ENCODE results near the gene MLLT10. TPM values are rescaled to one million over a fixed set of nuclear protein-coding genes. Genes with fewer than 3 reads are reported as not detected.
A peak's percentile ranks its signal among the peaks of the same experiment; 100 is the strongest.

The MLLT10 gene
- total RNA-seq, 2 experiments from 2014 or later = 44.1 to 47.2 TPM

- ChIA-PET CTCF (interaction anchor here (0.6 to 1.5 kb wide), 2 partner anchors 11 to 27 kb away, joined by 4 read pairs; no protein-coding TSS in a partner anchor), POLR2A (no interaction called here)
- H3K36me3 Mint-ChIP-seq (ENCODE audit: low read depth) = peaks cover 11% of the 10 kb centered on the region
- DNase-seq = no peak
- no peak overlapping the region for H3K4me3 Mint-ChIP-seq
- no peaks in the 10 kb centered on the region for H3K9me3 Mint-ChIP-seq
- peaks cover 51% of the 10 kb centered on the region for H3K4me1 Mint-ChIP-seq
- H3K27me3 Mint-ChIP-seq = peaks cover 55% of the 10 kb centered on the region
- no peak overlapping the region for H3K27ac Mint-ChIP-seq
Observed at GRCh38 chr10:21522631-21523406, 11.2 kb upstream of the MLLT10 start.

- CTCF ChIA-PET = interaction anchor here (0.6 kb wide), 1 partner anchor 28 kb away, joined by 4 read pairs; no protein-coding TSS in a partner anchor
- peaks cover 9% of the 10 kb centered on the region for H3K36me3 Mint-ChIP-seq (ENCODE audit: low read depth)
- peaks cover 55% of the 10 kb centered on the region for H3K27me3 Mint-ChIP-seq
- POLR2A ChIA-PET = no interaction called here
- no peaks in the 10 kb centered on the region for H3K9me3 Mint-ChIP-seq
- no peak overlapping the region for H3K4me3 Mint-ChIP-seq
- H3K27ac Mint-ChIP-seq = no peak overlapping the region
- DNase-seq = no peak
- H3K4me1 Mint-ChIP-seq = peaks cover 43% of the 10 kb centered on the region
Observed at GRCh38 chr10:21523557-21524008, 10.4 kb upstream of the MLLT10 start.

GRCh38 chr10:21524131-21524525 lies 9.9 kb upstream of the MLLT10 start:
- H3K4me3 Mint-ChIP-seq = no peak overlapping the region
- H3K27ac Mint-ChIP-seq = no peak overlapping the region
- peaks cover 37% of the 10 kb centered on the region for H3K4me1 Mint-ChIP-seq
- ChIA-PET CTCF (no interaction called here), POLR2A (no interaction called here)
- H3K27me3 Mint-ChIP-seq = peaks cover 56% of the 10 kb centered on the region
- no peaks in the 10 kb centered on the region for H3K9me3 Mint-ChIP-seq
- H3K36me3 Mint-ChIP-seq (ENCODE audit: low read depth) = peaks cover 12% of the 10 kb centered on the region
- no peak for DNase-seq

GRCh38 chr10:21524526-21525366 lies 9.3 kb upstream of the MLLT10 start:
- Mint-ChIP-seq H3K36me3 (ENCODE audit: low read depth) (peaks cover 12% of the 10 kb centered on the region), H3K4me1 (peaks cover 31% of the 10 kb centered on the region), H3K27ac (peak overlapping the region; percentile 100), H3K9me3 (no peaks in the 10 kb centered on the region), H3K4me3 (peak overlapping the region; percentile 95), H3K27me3 (peaks cover 55% of the 10 kb centered on the region)
- DNase-seq = no peak
- ChIA-PET CTCF (interaction anchor here (1.0 kb wide), 1 partner anchor 27 kb away, joined by 3 read pairs; no protein-coding TSS in a partner anchor), POLR2A (no interaction called here)

GRCh38 chr10:21525367-21526187 lies 8.5 kb upstream of the MLLT10 start, which contains the start of gene SKIDA1:
Gene SKIDA1 (minus strand): TSS chr10:21525682. CDS start chr10:21517822, 7,860 bp downstream.
- H3K4me1 Mint-ChIP-seq = peaks cover 25% of the 10 kb centered on the region
- POLR2A ChIA-PET = no interaction called here
- peak within 1 kb of the TSS; percentile 100 for H3K27ac Mint-ChIP-seq
- CTCF ChIA-PET = interaction anchor here (1.0 kb wide), 1 partner anchor 28 kb away, joined by 3 read pairs; no protein-coding TSS in a partner anchor
- peaks cover 49% of the 10 kb centered on the region for H3K27me3 Mint-ChIP-seq
- peak; percentile 61 for DNase-seq
- peaks cover 12% of the 10 kb centered on the region for H3K36me3 Mint-ChIP-seq (ENCODE audit: low read depth)
- H3K9me3 Mint-ChIP-seq = no peaks in the 10 kb centered on the region
- H3K4me3 Mint-ChIP-seq = peak within 1 kb of the TSS; percentile 95

GRCh38 chr10:21526188-21526859 lies 7.7 kb upstream of the MLLT10 start:
- Mint-ChIP-seq H3K4me3 (peak overlapping the region; percentile 81), H3K27me3 (peaks cover 43% of the 10 kb centered on the region), H3K27ac (peak overlapping the region; percentile 95), H3K4me1 (peaks cover 20% of the 10 kb centered on the region), H3K36me3 (ENCODE audit: low read depth) (peaks cover 12% of the 10 kb centered on the region), H3K9me3 (no peaks in the 10 kb centered on the region)
- peak; percentile 50 for DNase-seq
- POLR2A ChIA-PET = interaction anchor here (0.7 kb wide), 1 partner anchor 478 kb away, joined by 4 read pairs; no protein-coding TSS in a partner anchor
- CTCF ChIA-PET = interaction anchor here (1.0 kb wide), 1 partner anchor 29 kb away, joined by 3 read pairs; no protein-coding TSS in a partner anchor

- H3K27me3 Mint-ChIP-seq = peaks cover 39% of the 10 kb centered on the region
- peak; percentile 20 for DNase-seq
- H3K9me3 Mint-ChIP-seq = no peaks in the 10 kb centered on the region
- H3K27ac Mint-ChIP-seq = peak overlapping the region; percentile 95
- peaks cover 20% of the 10 kb centered on the region for H3K4me1 Mint-ChIP-seq
- CTCF ChIA-PET = interaction anchor here (1.3 kb wide), 1 partner anchor 30 kb away, joined by 5 read pairs; no protein-coding TSS in a partner anchor
- H3K4me3 Mint-ChIP-seq = peak overlapping the region; percentile 81
- H3K36me3 Mint-ChIP-seq (ENCODE audit: low read depth) = peaks cover 12% of the 10 kb centered on the region
- POLR2A ChIA-PET = interaction anchor here (0.7 kb wide), 2 partner anchors 17 to 477 kb away, joined by 4 to 5 read pairs; no protein-coding TSS in a partner anchor
Observed at GRCh38 chr10:21526860-21527597, 7.0 kb upstream of the MLLT10 start.

- Mint-ChIP-seq H3K27ac (peak overlapping the region; percentile 79), H3K4me1 (peaks cover 22% of the 10 kb centered on the region), H3K4me3 (peak overlapping the region; percentile 70), H3K36me3 (ENCODE audit: low read depth) (peaks cover 12% of the 10 kb centered on the region), H3K27me3 (peaks cover 37% of the 10 kb centered on the region), H3K9me3 (no peaks in the 10 kb centered on the region)
- no peak for DNase-seq
- CTCF ChIA-PET = interaction anchor here (1.3 kb wide), 1 partner anchor 31 kb away, joined by 5 read pairs; no protein-coding TSS in a partner anchor
- POLR2A ChIA-PET = interaction anchor here (0.7 kb wide), 1 partner anchor 17 kb away, joined by 5 read pairs; no protein-coding TSS in a partner anchor
Observed at GRCh38 chr10:21527598-21528235, 6.3 kb upstream of the MLLT10 start.

GRCh38 chr10:21528236-21529031 lies 5.6 kb upstream of the MLLT10 start:
- Mint-ChIP-seq H3K4me1 (peaks cover 30% of the 10 kb centered on the region), H3K27me3 (peaks cover 37% of the 10 kb centered on the region), H3K9me3 (no peaks in the 10 kb centered on the region), H3K27ac (peak overlapping the region; percentile 13), H3K4me3 (no peak overlapping the region), H3K36me3 (ENCODE audit: low read depth) (peaks cover 12% of the 10 kb centered on the region)
- ChIA-PET CTCF (interaction anchor here (0.6 to 1.3 kb wide), 2 partner anchors 31 to 48 kb away, joined by 3 to 5 read pairs; no protein-coding TSS in a partner anchor), POLR2A (no interaction called here)
- DNase-seq = no peak
